Fibroblast of the aortic adventitia (primary cell): ENCODE measurements around the gene TBXAS1. TPM values are rescaled to one million over a fixed set of nuclear protein-coding genes. Genes with fewer than 3 reads are reported as not detected.
A peak's percentile ranks its signal among the peaks of the same experiment; 100 is the strongest.

Source experiments
- DNase-seq: peaks from one replicate; pipeline ENCODE4 v3.0.0-alpha.2; 2010; ENCODE audit warnings: low read depth
- H3K4me3 ChIP-seq: 2 replicates; pipeline ENCODE4 v1.5.1; 2011; ENCODE audit warnings: low read depth, mild to moderate bottlenecking, control low read depth, low read length, moderate library complexity
- total RNA-seq: library from RNA; depleted of rRNA; stranded (reverse); fragments of >200 nt; gene quantifications from 2 replicates; pipeline ENCODE4 v1.2.3, GENCODE V29; 2012; ENCODE audit warnings: low replicate concordance
- TF ChIP-seq, protein P1 (sequence below): IDR thresholded peaks from 2 replicates; pipeline ENCODE4 v1.5.1; 2011; ENCODE audit warnings: mild to moderate bottlenecking, low read length, control low read depth, inconsistent platforms; ENCODE audit not compliant: insufficient read depth

Gene TBXAS1
- total RNA-seq, 1 donor = 2.4 TPM

DNA sequence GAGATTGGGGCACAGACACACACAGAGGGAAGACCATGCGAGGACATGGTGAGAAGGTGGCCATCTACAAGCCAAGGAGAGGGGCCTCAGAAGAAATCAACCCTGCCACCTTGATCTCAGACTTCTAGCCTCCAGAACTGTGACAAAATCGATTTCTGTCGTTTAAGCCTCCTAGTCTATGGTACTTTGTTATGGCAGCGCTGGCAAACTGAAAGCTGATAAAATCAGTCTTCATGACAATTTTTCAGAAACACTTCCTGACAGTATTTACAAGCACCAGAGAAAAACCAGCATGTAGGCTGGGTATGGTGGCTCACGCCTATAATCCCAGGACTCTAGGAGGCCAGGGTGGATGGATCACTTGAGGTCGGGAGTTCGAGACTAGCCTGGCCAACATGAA is 229.5 kb downstream of the TBXAS1 start:
- H3K4me3 ChIP-seq = no peak overlapping the region
- DNase-seq = no peak
- TF ChIP-seq, protein P1, sequence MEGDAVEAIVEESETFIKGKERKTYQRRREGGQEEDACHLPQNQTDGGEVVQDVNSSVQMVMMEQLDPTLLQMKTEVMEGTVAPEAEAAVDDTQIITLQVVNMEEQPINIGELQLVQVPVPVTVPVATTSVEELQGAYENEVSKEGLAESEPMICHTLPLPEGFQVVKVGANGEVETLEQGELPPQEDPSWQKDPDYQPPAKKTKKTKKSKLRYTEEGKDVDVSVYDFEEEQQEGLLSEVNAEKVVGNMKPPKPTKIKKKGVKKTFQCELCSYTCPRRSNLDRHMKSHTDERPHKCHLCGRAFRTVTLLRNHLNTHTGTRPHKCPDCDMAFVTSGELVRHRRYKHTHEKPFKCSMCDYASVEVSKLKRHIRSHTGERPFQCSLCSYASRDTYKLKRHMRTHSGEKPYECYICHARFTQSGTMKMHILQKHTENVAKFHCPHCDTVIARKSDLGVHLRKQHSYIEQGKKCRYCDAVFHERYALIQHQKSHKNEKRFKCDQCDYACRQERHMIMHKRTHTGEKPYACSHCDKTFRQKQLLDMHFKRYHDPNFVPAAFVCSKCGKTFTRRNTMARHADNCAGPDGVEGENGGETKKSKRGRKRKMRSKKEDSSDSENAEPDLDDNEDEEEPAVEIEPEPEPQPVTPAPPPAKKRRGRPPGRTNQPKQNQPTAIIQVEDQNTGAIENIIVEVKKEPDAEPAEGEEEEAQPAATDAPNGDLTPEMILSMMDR = no peak

DNA sequence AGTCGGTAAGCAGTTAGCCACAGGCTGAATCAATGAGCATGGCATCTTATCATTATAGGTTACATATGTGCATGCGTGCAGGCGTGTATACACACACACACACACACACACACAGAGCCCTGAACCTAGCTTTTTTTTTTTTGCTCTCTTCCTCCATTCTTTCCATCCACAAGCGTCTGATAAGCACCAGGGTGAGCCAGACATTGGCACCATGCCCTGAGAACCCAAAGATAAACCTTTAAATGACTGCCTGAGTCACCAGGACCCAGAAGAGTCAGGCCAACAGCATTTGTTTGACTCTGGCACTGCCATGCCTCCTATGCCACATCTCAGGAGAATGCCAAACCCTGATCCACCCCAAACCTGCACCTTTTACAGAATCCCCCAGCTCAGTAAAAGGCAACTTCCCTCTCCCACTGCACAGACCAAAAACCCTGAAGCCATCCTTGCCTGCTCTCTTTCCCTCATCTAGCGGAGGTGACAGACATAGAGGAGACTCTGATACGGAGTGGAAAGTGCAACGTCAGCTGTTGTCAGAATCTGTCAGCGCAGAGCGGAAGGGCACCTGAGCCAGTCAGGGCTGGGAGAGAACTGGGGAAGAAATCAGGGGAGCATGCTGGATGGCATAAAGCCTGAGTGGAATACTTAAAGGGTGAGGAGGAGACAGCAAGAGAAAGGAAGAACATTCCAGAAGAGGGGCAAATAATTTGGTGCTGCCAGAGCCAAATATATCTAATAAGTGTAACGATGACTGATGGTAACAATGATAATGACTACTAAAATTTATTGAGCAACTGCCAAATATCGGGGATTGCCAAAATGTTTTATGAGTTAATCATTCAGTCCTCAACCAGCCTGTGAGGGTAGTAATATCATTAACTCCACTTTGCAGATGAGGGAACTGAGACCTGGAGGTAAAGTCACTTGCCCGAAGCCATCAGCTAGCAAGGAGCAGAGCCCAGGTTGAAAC is 230.5 kb downstream of the TBXAS1 start:
- no peak overlapping the region for H3K4me3 ChIP-seq
- TF ChIP-seq, protein P1 = no peak
- peak; percentile 98 for DNase-seq

DNA sequence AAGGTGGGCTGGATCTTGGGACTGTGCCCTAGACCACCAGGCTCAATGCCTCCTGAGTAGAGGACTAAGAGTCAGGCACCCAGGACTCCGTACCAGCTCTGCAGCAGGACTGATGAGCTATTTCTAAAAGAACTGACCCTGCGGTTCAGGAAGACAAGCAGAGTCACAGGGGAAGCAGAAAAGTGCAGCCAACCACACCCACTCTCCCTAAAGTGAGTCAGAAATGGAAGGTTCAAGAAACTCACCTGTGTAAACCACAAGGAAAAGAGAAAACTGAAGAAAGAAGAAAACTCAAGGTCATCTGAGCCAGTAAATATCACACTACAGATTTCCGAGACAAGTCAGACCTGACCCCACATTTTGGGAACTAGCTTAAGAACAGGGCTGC is 231.2 kb downstream of the TBXAS1 start:
- no peak for DNase-seq
- TF ChIP-seq, protein P1 = no peak
- H3K4me3 ChIP-seq = no peak overlapping the region

DNA sequence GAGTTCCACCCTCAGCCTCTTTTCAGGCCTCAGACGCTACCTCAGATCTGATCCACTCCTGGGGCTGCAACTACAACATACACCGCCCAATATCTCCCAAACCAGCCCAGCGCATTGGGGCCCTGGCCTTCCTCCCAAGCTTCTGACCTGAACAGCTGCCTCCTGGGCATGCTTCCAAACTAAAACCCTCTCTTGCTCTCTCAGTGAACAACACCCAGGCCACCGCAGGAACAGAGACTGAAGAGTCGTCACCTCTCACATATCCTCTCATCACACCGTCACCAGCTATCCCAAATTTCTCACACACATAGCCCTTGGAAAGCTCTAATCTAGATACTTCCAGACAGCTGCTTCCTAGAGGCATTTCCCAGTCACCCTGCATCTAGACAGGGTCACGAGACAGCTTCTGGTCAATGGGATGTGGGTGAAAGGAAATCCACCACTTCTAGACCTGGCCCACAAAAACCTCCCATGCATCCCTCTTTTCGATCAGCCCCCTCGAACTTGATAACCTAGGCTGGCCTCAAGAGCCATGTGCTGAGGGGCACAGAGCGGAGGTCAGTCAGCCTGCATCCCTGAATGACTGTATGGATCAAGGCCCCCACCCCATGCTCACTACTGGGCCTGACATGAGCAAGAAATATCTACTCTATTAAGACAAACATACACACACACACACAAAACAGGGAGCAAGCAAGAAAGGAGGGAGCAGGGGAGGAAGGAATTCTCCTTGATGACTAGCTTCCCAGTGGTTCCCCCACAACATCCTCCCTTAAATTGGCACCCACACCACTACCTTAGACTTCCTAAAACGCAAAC is 231.9 kb downstream of the TBXAS1 start:
- TF ChIP-seq, protein P1 = no peak
- H3K4me3 ChIP-seq = peak overlapping the region; percentile 73
- peak; percentile 47 for DNase-seq

DNA sequence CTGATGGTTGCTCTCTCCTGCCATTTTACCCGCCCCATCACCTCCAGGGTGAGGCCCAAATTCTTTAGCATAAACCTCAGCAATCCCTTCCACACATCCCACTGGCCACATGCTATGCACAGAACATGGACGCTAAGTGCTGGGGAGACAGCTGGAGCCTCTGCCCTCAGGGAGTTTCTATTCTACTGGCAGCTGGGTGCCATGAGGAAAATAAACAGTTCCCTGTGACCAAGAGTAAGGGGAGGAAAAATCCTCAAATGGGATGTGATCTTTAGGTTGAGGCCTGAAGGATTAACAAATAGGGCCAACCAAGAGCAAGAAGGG is 232.5 kb downstream of the TBXAS1 start:
- TF ChIP-seq, protein P1 = no peak
- H3K4me3 ChIP-seq = peak overlapping the region; percentile 73
- no peak for DNase-seq

DNA sequence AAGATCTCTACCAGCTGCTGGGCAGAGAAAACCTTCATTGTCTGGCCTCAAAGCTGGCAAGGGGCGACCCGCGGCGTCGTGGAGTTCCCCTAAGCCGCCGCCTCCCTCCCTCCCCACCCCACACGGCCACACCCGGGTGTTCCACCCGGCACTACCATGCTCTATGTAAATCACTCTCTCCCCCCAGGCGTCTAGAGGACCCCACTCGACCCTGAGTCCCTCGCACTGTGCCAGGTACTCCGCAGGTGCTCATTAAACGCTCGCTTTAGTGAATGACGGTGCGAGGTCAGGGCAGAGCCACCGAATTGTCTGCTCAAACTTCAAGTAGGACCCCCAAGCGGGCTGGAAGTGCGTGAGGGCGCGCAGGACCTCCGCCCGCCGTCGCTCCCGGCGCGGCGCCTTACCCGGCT is 233.1 kb downstream of the TBXAS1 start:
- DNase-seq = no peak
- TF ChIP-seq, protein P1 = no peak
- H3K4me3 ChIP-seq = peak overlapping the region; percentile 73
